ENCODE results near the gene ENTPD5. TPM values are rescaled to one million over a fixed set of nuclear protein-coding genes. Genes with fewer than 3 reads are reported as not detected.
"Not testable (repeated sequence)": the region's sequence is repeated elsewhere in the genome, so short reads cannot be mapped to it uniquely, and the experiment has no call there.

ENTPD5 gene
- total and polyA plus RNA-seq, 4 experiments from 2014 or later = 2.8 to 16.2 (median 9.7) TPM

DNA sequence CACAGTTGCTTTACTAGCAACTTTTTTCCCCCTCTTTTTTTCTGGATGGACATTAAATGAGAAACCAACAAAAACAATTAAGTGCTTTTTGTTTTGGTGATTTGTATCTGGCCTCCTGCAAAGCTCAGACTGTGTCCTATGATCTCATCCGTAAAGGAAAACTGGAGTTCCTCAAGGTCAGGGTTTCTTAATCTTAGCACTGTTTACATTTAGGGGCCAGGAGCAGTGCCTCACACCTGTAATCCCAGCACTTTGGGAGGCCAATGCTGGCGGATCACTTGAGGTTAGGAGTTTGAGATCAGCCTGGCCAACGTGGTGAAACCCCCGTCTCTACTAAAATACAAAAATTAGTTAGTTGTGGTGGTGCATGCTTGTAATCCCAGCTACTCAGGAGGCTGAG, 28.0 kb downstream of the ENTPD5 start:
- H3K27ac Mint-ChIP-seq = no peak overlapping the region
- Histone ChIP-seq H3K27ac (ENCODE audit: low read depth, low read length) (no peak overlapping the region), H3K27me3 (ENCODE audit: insufficient read depth, low read length) (no peaks in the 10 kb centered on the region), H3K4me1 (ENCODE audit: insufficient read depth, low read length) (no peaks in the 10 kb centered on the region), H3K4me3 (ENCODE audit: low read length in 2 of 2) (no peak overlapping the region), H3K36me3 (ENCODE audit: insufficient read depth, low read length) (no peaks in the 10 kb centered on the region), H3K9me3 (ENCODE audit: control insufficient read depth in 1 of 2, low read length in 2 of 2) (no peaks in the 10 kb centered on the region)
- H3K4me1 Mint-ChIP-seq = peaks cover 0 to 3% (median 0%) of the 10 kb centered on the region in 4 donors
- no peak overlapping the region for H3K4me3 Mint-ChIP-seq
- intact Hi-C loops (cut with micrococcal nuclease) = no loop called here
- no peak for DNase-seq
- ChIA-PET CTCF (ENCODE audit: partially characterized antibody) (no interaction called here), POLR2A (ENCODE audit: partially characterized antibody) (no interaction called here)
- no peaks in the 10 kb centered on the region for H3K27me3 Mint-ChIP-seq
- peaks cover 15 to 22% of the 10 kb centered on the region in 2 donors for H3K36me3 Mint-ChIP-seq
- H3K9me3 Mint-ChIP-seq = no peaks in the 10 kb centered on the region

GRCh38 chr14:73988656-73989055, 30.4 kb downstream of the ENTPD5 start:
- intact Hi-C loops (cut with micrococcal nuclease); H3K36me3 ChIP-seq (ENCODE audit: insufficient read depth, low read length); H3K4me1 Mint-ChIP-seq; H3K27ac ChIP-seq (ENCODE audit: low read depth, low read length); CTCF ChIA-PET (ENCODE audit: partially characterized antibody); POLR2A ChIA-PET (ENCODE audit: partially characterized antibody); H3K27me3 ChIP-seq (ENCODE audit: insufficient read depth, low read length); H3K9me3 ChIP-seq (ENCODE audit: control insufficient read depth in 1 of 2, low read length in 2 of 2); H3K4me3 Mint-ChIP-seq; H3K4me1 ChIP-seq (ENCODE audit: insufficient read depth, low read length); H3K27me3 Mint-ChIP-seq; H3K4me3 ChIP-seq (ENCODE audit: low read length in 2 of 2); H3K9me3 Mint-ChIP-seq; H3K27ac Mint-ChIP-seq; DNase-seq: not testable (repeated sequence)
- H3K36me3 Mint-ChIP-seq = peaks cover 26 to 28% of the 10 kb centered on the region in 2 donors

GRCh38 chr14:73988065-73988464, 31.0 kb downstream of the ENTPD5 start:
- no peaks in the 10 kb centered on the region for H3K27me3 ChIP-seq (ENCODE audit: insufficient read depth, low read length)
- no peak overlapping the region for H3K4me3 ChIP-seq (ENCODE audit: low read length in 2 of 2)
- ChIA-PET POLR2A (ENCODE audit: partially characterized antibody) (no interaction called here), CTCF (ENCODE audit: partially characterized antibody) (no interaction called here)
- no peak for DNase-seq
- H3K4me1 ChIP-seq (ENCODE audit: insufficient read depth, low read length) = no peaks in the 10 kb centered on the region
- intact Hi-C loops (cut with micrococcal nuclease) = no loop called here
- Mint-ChIP-seq H3K4me1 (no peaks in the 10 kb centered on the region), H3K27ac (no peak overlapping the region), H3K36me3 (peaks cover 26 to 28% of the 10 kb centered on the region in 2 donors), H3K9me3 (no peaks in the 10 kb centered on the region), H3K27me3 (no peaks in the 10 kb centered on the region), H3K4me3 (no peak overlapping the region)
- H3K9me3 ChIP-seq (ENCODE audit: control insufficient read depth in 1 of 2, low read length in 2 of 2) = no peaks in the 10 kb centered on the region
- no peaks in the 10 kb centered on the region for H3K36me3 ChIP-seq (ENCODE audit: insufficient read depth, low read length)
- H3K27ac ChIP-seq (ENCODE audit: low read depth, low read length) = no peak overlapping the region

GRCh38 chr14:73977896-73978295, 41.2 kb downstream of the ENTPD5 start:
- Mint-ChIP-seq H3K4me3 (no peak overlapping the region), H3K4me1 (no peaks in the 10 kb centered on the region), H3K9me3 (no peaks in the 10 kb centered on the region), H3K27ac (no peak overlapping the region), H3K36me3 (peaks cover 7 to 22% of the 10 kb centered on the region in 2 donors), H3K27me3 (no peaks in the 10 kb centered on the region)
- intact Hi-C loops (cut with micrococcal nuclease) = no loop called here
- DNase-seq = no peak
- H3K27ac ChIP-seq (ENCODE audit: low read depth, low read length) = no peak overlapping the region
- H3K4me1 ChIP-seq (ENCODE audit: insufficient read depth, low read length) = no peaks in the 10 kb centered on the region
- ChIA-PET POLR2A (ENCODE audit: partially characterized antibody) (no interaction called here), CTCF (ENCODE audit: partially characterized antibody) (no interaction called here)
- H3K27me3 ChIP-seq (ENCODE audit: insufficient read depth, low read length) = no peaks in the 10 kb centered on the region
- peaks cover 3% of the 10 kb centered on the region for H3K36me3 ChIP-seq (ENCODE audit: insufficient read depth, low read length)
- no peak overlapping the region for H3K4me3 ChIP-seq (ENCODE audit: low read length in 2 of 2)
- no peaks in the 10 kb centered on the region for H3K9me3 ChIP-seq (ENCODE audit: control insufficient read depth in 1 of 2, low read length in 2 of 2)

DNA sequence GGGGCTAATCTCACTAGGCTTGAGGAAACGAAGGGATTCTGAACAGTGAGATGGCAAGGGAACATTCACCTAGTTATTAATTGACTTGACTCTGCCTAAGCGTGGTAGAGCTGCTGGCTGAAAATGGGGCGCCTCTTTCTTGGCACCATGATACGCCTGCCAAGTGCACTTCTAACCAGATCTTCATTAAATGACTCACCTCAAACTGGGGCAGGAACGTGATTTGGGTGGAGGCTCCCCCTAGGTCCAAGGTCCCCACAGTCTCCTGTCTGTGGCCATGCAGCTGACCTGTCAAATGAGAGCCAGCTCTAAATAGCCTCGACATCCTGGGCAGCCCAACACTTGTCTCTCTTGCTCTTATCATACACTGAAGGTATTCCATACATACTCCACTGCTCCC, 43.0 kb downstream of the ENTPD5 start:
- Histone ChIP-seq H3K36me3 (ENCODE audit: insufficient read depth, low read length) (peaks cover 3% of the 10 kb centered on the region), H3K4me1 (ENCODE audit: insufficient read depth, low read length) (no peaks in the 10 kb centered on the region), H3K27ac (ENCODE audit: low read depth, low read length) (no peak overlapping the region), H3K4me3 (ENCODE audit: low read length in 2 of 2) (no peak overlapping the region), H3K27me3 (ENCODE audit: insufficient read depth, low read length) (no peaks in the 10 kb centered on the region), H3K9me3 (ENCODE audit: control insufficient read depth in 1 of 2, low read length in 2 of 2) (no peaks in the 10 kb centered on the region)
- Mint-ChIP-seq H3K9me3 (no peaks in the 10 kb centered on the region), H3K4me1 (no peaks in the 10 kb centered on the region), H3K27ac (peak overlapping the region in 2 of 7 donors; percentile 15 to 62), H3K4me3 (no peak overlapping the region), H3K36me3 (peaks cover 21 to 33% of the 10 kb centered on the region in 2 donors), H3K27me3 (no peaks in the 10 kb centered on the region)
- intact Hi-C loops (cut with micrococcal nuclease) = no loop called here
- ChIA-PET CTCF (ENCODE audit: partially characterized antibody) (interaction anchor here (0.7 kb wide), 1 partner anchor 53 kb away, joined by 3 read pairs; no protein-coding TSS in a partner anchor), POLR2A (ENCODE audit: partially characterized antibody) (no interaction called here)
- no peak for DNase-seq

GRCh38 chr14:73973497-73973896, 45.6 kb downstream of the ENTPD5 start:
- Mint-ChIP-seq H3K4me3 (no peak overlapping the region), H3K9me3 (no peaks in the 10 kb centered on the region), H3K27ac (no peak overlapping the region), H3K27me3 (no peaks in the 10 kb centered on the region), H3K36me3 (peaks cover 23 to 46% of the 10 kb centered on the region in 2 donors), H3K4me1 (no peaks in the 10 kb centered on the region)
- no peaks in the 10 kb centered on the region for H3K9me3 ChIP-seq (ENCODE audit: control insufficient read depth in 1 of 2, low read length in 2 of 2)
- no peaks in the 10 kb centered on the region for H3K4me1 ChIP-seq (ENCODE audit: insufficient read depth, low read length)
- no peak overlapping the region for H3K4me3 ChIP-seq (ENCODE audit: low read length in 2 of 2)
- intact Hi-C loops (cut with micrococcal nuclease) = no loop called here
- no peak for DNase-seq
- ChIA-PET POLR2A (ENCODE audit: partially characterized antibody) (no interaction called here), CTCF (ENCODE audit: partially characterized antibody) (interaction anchor here (0.7 kb wide), 1 partner anchor 48 kb away, joined by 3 read pairs; no protein-coding TSS in a partner anchor)
- no peak overlapping the region for H3K27ac ChIP-seq (ENCODE audit: low read depth, low read length)
- H3K27me3 ChIP-seq (ENCODE audit: insufficient read depth, low read length) = no peaks in the 10 kb centered on the region
- peaks cover 3% of the 10 kb centered on the region for H3K36me3 ChIP-seq (ENCODE audit: insufficient read depth, low read length)

DNA sequence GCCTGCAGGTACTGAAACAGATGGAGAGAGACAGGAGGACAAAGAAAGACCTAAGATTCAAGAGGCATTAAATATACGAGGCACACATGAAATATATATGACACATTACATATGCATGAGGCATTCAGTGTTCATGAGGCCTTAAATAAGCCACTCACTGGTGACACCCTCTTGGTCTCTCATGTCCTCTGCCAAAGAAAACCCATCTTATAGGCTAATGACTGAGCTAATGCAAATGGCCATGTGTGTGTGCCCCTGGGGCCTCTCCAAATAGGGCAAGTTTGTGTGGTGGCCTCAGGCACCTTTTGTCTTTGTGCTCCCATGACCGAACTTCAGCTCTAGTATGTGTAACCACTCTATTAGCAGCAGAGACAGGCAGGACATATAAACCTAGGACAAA, 50.2 kb downstream of the ENTPD5 start:
- H3K27ac ChIP-seq (ENCODE audit: low read depth, low read length) = no peak overlapping the region
- no peaks in the 10 kb centered on the region for H3K9me3 ChIP-seq (ENCODE audit: control insufficient read depth in 1 of 2, low read length in 2 of 2)
- intact Hi-C loops (cut with micrococcal nuclease) = no loop called here
- ChIA-PET CTCF (ENCODE audit: partially characterized antibody) (no interaction called here), POLR2A (ENCODE audit: partially characterized antibody) (no interaction called here)
- Mint-ChIP-seq H3K27ac (peak overlapping the region in 1 of 7 donors; percentile 15), H3K36me3 (peaks cover 26 to 44% of the 10 kb centered on the region in 2 donors), H3K4me1 (no peaks in the 10 kb centered on the region), H3K4me3 (no peak overlapping the region), H3K27me3 (no peaks in the 10 kb centered on the region), H3K9me3 (no peaks in the 10 kb centered on the region)
- no peak overlapping the region for H3K4me3 ChIP-seq (ENCODE audit: low read length in 2 of 2)
- no peaks in the 10 kb centered on the region for H3K4me1 ChIP-seq (ENCODE audit: insufficient read depth, low read length)
- DNase-seq = no peak
- no peaks in the 10 kb centered on the region for H3K27me3 ChIP-seq (ENCODE audit: insufficient read depth, low read length)
- peaks cover 3% of the 10 kb centered on the region for H3K36me3 ChIP-seq (ENCODE audit: insufficient read depth, low read length)

DNA sequence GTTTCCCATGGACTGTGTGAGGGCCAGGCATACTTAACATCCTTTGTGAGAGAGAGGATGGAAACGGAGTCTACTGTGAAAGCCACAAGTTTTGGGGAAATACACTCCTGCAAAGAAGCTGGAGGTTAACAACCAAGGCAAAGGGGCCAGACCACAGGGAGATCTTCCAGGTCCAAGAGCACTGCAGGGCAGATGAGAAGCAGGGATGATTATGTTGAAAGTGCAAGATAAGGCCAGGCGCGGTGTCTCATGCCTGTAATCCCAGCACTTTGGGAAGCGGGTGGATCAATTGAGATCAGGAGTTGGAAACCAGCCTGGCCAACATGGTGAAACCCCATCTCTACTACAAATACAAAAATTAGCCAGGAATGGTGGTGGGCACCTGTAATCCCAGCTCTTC, 53.9 kb downstream of the ENTPD5 start:
- no peak overlapping the region for H3K27ac ChIP-seq (ENCODE audit: low read depth, low read length)
- CTCF ChIA-PET (ENCODE audit: partially characterized antibody) = no interaction called here
- H3K4me1 ChIP-seq (ENCODE audit: insufficient read depth, low read length) = no peaks in the 10 kb centered on the region
- no peaks in the 10 kb centered on the region for H3K9me3 ChIP-seq (ENCODE audit: control insufficient read depth in 1 of 2, low read length in 2 of 2)
- peaks cover 28 to 55% of the 10 kb centered on the region in 2 donors for H3K36me3 Mint-ChIP-seq
- DNase-seq = no peak
- no peak overlapping the region for H3K4me3 Mint-ChIP-seq
- H3K4me1 Mint-ChIP-seq = no peaks in the 10 kb centered on the region
- H3K4me3 ChIP-seq (ENCODE audit: low read length in 2 of 2) = no peak overlapping the region
- peaks cover 19% of the 10 kb centered on the region for H3K36me3 ChIP-seq (ENCODE audit: insufficient read depth, low read length)
- peak overlapping the region in 1 of 7 donors; percentile 54 for H3K27ac Mint-ChIP-seq
- H3K27me3 ChIP-seq (ENCODE audit: insufficient read depth, low read length) = no peaks in the 10 kb centered on the region
- no peaks in the 10 kb centered on the region for H3K27me3 Mint-ChIP-seq
- intact Hi-C loops (cut with micrococcal nuclease) = no loop called here
- POLR2A ChIA-PET (ENCODE audit: partially characterized antibody) = no interaction called here
- no peaks in the 10 kb centered on the region for H3K9me3 Mint-ChIP-seq

All from CD4-positive, alpha-beta memory T cell (primary cell).